ENCODE results near the gene TFAP2A.

TFAP2A gene

DNA sequence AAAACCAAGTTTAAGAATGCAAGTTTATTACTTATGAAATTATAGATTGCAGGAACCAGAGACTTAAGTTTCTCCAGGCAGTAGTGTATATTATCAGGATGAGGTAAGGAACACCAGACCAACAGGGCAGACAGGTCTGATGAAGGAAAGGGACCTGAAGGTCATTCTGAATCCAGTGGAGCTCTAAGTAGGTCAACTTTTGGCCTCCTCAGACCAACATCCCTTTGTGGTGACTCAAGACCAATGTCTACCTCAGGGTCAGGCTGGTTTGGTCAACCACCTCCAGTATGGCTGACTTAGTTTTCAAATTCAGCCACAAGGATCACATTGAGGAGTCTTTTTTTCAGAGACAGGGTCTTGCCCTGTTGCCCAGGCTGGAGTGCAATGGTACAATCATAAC lies 38.7 kb upstream of the TFAP2A start:
- DNase-seq (ENCODE audit: insufficient read length, low spot score) (no peak), FAIRE-seq (no peak)
- TF ChIP-seq, protein P1, sequence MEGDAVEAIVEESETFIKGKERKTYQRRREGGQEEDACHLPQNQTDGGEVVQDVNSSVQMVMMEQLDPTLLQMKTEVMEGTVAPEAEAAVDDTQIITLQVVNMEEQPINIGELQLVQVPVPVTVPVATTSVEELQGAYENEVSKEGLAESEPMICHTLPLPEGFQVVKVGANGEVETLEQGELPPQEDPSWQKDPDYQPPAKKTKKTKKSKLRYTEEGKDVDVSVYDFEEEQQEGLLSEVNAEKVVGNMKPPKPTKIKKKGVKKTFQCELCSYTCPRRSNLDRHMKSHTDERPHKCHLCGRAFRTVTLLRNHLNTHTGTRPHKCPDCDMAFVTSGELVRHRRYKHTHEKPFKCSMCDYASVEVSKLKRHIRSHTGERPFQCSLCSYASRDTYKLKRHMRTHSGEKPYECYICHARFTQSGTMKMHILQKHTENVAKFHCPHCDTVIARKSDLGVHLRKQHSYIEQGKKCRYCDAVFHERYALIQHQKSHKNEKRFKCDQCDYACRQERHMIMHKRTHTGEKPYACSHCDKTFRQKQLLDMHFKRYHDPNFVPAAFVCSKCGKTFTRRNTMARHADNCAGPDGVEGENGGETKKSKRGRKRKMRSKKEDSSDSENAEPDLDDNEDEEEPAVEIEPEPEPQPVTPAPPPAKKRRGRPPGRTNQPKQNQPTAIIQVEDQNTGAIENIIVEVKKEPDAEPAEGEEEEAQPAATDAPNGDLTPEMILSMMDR (IDR thresholded peaks at IDR 0.05; ENCODE audit: insufficient read depth, missing control alignments), result no peak

DNA sequence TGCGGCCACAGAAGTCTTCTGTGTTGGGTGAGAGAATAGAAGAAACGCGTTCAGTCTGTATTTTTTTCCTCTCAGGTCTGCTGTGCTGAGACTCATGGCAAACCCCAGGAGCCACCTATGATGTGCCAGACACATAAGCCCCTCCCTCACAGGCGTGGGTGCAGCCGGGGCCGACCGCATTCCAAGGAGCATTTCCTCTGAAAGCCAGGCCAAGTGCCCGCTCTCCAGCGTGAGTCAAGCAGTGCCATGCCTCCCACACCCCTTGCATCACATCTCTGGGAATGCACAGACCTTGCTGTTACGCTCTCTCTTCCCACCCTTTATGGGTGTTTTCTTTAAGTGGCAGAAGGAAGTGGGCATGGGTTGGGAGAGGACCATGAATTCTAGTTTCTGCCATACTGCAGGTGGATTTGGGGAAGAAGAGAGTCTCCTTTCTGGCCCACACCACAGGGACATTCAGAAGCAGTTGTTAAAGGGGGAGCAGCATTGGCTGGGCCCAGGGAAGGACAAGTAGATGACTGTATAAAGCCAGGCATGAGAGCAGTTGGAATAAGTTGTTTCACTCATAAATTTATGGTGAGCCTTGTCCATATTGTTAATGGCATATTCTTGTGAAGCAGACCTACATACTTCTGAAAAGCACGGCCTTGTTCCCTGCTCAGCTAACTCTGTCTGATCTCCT lies 37.1 kb upstream of the TFAP2A start:
- TF ChIP-seq, protein P1 (IDR thresholded peaks at IDR 0.05; ENCODE audit: insufficient read depth, missing control alignments), result no peak
- FAIRE-seq (no peak), DNase-seq (ENCODE audit: insufficient read length, low spot score) (no peak)

DNA sequence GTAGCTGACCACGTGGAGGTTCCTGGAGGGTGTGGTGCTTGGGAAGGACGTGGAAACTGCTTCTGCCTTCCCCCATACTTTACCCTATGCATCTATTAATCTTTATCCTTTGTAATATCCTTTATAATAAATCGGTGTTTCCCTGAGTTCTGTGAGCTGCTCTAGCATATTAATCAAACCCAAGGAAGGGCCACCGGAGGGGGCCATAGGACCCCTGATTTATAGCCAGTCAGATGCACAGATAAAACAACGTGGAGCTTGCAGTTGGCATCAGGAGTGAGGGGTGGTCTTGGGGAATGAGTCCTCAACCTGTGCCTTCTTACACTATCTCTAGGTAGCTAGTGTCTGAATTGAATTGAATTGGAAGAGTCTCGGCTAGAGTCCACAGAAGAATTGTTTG lies 36.5 kb upstream of the TFAP2A start:
- FAIRE-seq, result no peak
- DNase-seq (ENCODE audit: insufficient read length, low spot score), result no peak
- TF ChIP-seq, protein P1 (IDR thresholded peaks at IDR 0.05; ENCODE audit: insufficient read depth, missing control alignments), result no peak

DNA sequence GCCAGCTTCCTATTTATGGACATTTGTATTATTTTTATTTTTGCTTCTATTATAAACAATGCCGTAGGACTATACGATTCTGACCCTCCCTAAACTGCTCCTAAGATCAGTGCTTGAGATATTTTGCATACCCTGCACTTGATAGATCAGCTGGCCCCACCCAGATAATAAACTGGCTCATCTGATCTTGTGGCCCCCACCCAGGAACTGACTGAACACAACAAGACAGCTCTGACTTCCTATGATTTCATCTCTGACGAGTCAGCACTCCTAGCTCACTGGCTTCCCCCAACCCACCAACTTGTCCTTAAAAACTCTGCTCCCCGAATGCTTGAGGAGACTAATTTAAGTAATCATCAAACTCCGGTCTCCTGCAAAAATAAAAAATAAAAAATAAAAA lies 34.9 kb upstream of the TFAP2A start:
- DNase-seq (ENCODE audit: insufficient read length, low spot score), result no peak
- TF ChIP-seq, protein P1 (IDR thresholded peaks at IDR 0.05; ENCODE audit: insufficient read depth, missing control alignments), result no peak
- FAIRE-seq, result no peak

DNA sequence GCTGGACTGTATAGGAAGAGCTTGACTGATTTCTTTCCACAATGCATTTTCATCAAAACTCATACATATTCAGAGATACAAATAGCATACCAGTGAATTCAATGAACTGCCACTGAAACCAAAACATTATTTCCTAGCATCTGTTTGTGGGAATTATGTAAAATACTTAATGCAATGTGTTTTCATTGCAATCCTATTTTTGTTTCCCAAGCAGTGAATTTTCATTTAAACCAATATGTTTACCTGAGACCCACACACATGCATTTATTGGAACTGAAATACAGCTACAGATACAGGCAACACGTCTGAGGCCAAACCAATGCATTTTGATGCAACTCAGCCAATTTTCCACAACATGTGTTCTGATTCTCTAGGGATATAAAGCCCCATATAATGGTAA lies 33.2 kb upstream of the TFAP2A start:
- TF ChIP-seq, protein P1 (IDR thresholded peaks at IDR 0.05; ENCODE audit: insufficient read depth, missing control alignments), result no peak
- FAIRE-seq (no peak), DNase-seq (ENCODE audit: insufficient read length, low spot score) (no peak)

DNA sequence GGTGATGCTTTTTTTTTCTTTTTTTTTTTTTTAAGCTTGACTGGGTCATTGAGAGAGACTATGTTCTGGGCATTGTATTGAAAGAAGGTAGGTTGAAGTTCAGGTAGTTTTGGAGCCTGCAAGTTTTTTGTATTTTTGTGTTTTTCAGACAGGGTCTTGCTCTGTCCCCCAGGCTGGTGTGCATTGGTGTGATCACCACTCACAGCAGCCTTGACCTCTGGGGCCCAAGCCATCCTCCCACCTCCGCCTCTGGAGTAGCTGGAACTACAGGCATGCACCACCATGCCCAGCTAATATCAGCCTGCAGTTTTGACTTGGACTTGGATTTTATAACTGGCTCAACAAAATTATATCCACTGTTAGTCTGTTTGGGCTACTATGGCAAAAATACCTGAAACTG lies 31.7 kb upstream of the TFAP2A start:
- TF ChIP-seq, protein P1 (IDR thresholded peaks at IDR 0.05; ENCODE audit: insufficient read depth, missing control alignments), result no peak
- FAIRE-seq, result no peak
- DNase-seq (ENCODE audit: insufficient read length, low spot score), result no peak

DNA sequence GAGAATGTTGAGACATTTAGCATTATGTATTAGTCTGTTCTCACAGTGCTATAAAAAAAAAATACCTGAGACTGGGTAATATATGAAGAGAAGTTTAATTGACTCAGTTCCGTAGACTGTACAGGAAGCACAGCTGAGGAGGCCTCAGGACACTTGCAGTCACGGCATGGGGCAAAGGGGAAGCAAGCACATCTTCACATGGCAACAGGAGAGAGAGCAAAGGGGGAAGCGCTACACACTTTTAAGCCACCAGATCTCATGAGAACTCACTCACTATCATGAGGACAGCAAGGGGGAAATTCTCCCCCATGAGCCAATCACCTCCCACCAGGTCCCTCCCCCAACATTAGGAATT lies 26.8 kb upstream of the TFAP2A start:
- TF ChIP-seq, protein P1 (IDR thresholded peaks at IDR 0.05; ENCODE audit: insufficient read depth, missing control alignments), result no peak
- no peak for FAIRE-seq
- DNase-seq (ENCODE audit: insufficient read length, low spot score), result no peak
